H1 (cell line): ENCODE data around the gene FBXO28. TPM values are rescaled to one million over a fixed set of nuclear protein-coding genes. Genes with fewer than 3 reads are reported as not detected.

ENCODE experiments used
- CTCF ChIA-PET: fragments of 300-600 bp; sonication (Branson Sonifier 250); formaldehyde crosslinking; loops from one replicate; lab custom pipeline; 2021; ENCODE audit not compliant: partially characterized antibody; lab: Charles Lee
- POLR2A ChIA-PET: fragments of 300-600 bp; sonication (Branson Sonifier 250); formaldehyde crosslinking; loops from one replicate; lab custom pipeline; 2021; ENCODE audit warnings: inconsistent platforms; ENCODE audit not compliant: partially characterized antibody; lab: Charles Lee
- DNase-seq, 2 experiments: peaks; one replicate each; pipeline versions ENCODE4 v3.0.0 to v3.0.0-alpha.2; 2010 to 2022; ENCODE audit warnings: low spot score in 2 of 2, low read depth in 1 of 2, mixed read lengths in 1 of 2
- FAIRE-seq: peaks from 2 replicates; lab custom pipeline; 2011; peaks lifted over from hg19 to GRCh38; lab: Jason Lieb, UNC
- H2AFZ ChIP-seq: 2 replicates; pipeline ENCODE4 v1.8.1; 2012; ENCODE audit warnings: low read length, inconsistent platforms
- H2AK5ac ChIP-seq: 2 replicates; pipeline ENCODE4 v1.6.1; 2013; ENCODE audit warnings: low read depth, low read length
- H2BK120ac ChIP-seq: replicated peaks from 2 replicates; pipeline ENCODE3; 2013; ENCODE audit warnings: low read depth, low read length, inconsistent platforms
- H2BK12ac ChIP-seq: 2 replicates; pipeline ENCODE4 v1.6.1; 2013; ENCODE audit warnings: low read depth, low read length
- H2BK15ac ChIP-seq: 2 replicates; pipeline ENCODE4 v1.6.1; 2013; ENCODE audit warnings: low read length
- H2BK20ac ChIP-seq: 2 replicates; pipeline ENCODE4 v1.6.1; 2013; ENCODE audit warnings: low read length
- H2BK5ac ChIP-seq: 2 replicates; pipeline ENCODE4 v1.6.1; 2013; ENCODE audit warnings: low read depth, low read length
- H3K14ac ChIP-seq: 2 replicates; pipeline ENCODE4 v1.6.1; 2013; ENCODE audit warnings: inconsistent platforms; ENCODE audit not compliant: insufficient read length
- H3K18ac ChIP-seq: 2 replicates; pipeline ENCODE4 v1.6.1; 2013; ENCODE audit warnings: low read length; ENCODE audit errors: extremely low read depth
- H3K23ac ChIP-seq: 2 replicates; pipeline ENCODE4 v1.6.1; 2013; ENCODE audit warnings: inconsistent platforms; ENCODE audit not compliant: insufficient read length
- H3K23me2 ChIP-seq: 2 replicates; pipeline ENCODE4 v1.6.1; 2013; ENCODE audit warnings: low read depth, low read length
- H3K27ac ChIP-seq: 2 replicates; pipeline ENCODE4 v1.6.1; 2011; ENCODE audit warnings: low read depth, low read length, inconsistent platforms
- H3K27me3 ChIP-seq, 4 experiments: replicated peaks in 1 of 4; 1 replicate in 1 of 4; 2 replicates in 3 of 4; pipeline versions ENCODE4 v1.6.1 to v1.8.1; 2011 to 2013; ENCODE audit warnings: low read length in 3 of 4, mild to moderate bottlenecking in 3 of 4, inconsistent platforms in 2 of 4, mixed read lengths in 2 of 4, moderate library complexity in 1 of 4; ENCODE audit not compliant: control insufficient read depth in 3 of 4, insufficient read depth in 3 of 4; ENCODE audit errors: extremely low read depth in 1 of 4
- H3K36me3 ChIP-seq, 4 experiments: 2 replicates each; pipeline versions ENCODE4 v1.6.1 to v1.8.1; 2011 to 2013; ENCODE audit warnings: mild to moderate bottlenecking in 4 of 4, low read length in 3 of 4, moderate library complexity in 2 of 4, control low read depth in 1 of 4, inconsistent platforms in 1 of 4; ENCODE audit not compliant: insufficient read depth in 4 of 4, control insufficient read depth in 2 of 4
- H3K4ac ChIP-seq: replicated peaks from 2 replicates; pipeline ENCODE3; 2013; ENCODE audit warnings: low read length, low read depth, mixed read lengths, inconsistent platforms; ENCODE audit not compliant: insufficient read length
- H3K4me1 ChIP-seq, 4 experiments: replicated peaks in 1 of 4; 1 replicate in 1 of 4; 2 replicates in 3 of 4; pipeline versions ENCODE4 v1.6.1 to v1.8.1; 2011 to 2013; ENCODE audit warnings: low read length in 3 of 4, inconsistent platforms in 2 of 4, mixed read lengths in 1 of 4; ENCODE audit not compliant: insufficient read depth in 4 of 4, control insufficient read depth in 3 of 4
- H3K4me2 ChIP-seq, 2 experiments: 2 replicates each; pipeline versions ENCODE4 v1.6.1 to v1.8.1; 2011 to 2013; ENCODE audit warnings: low read depth in 2 of 2, low read length in 2 of 2, control low read depth in 1 of 2, inconsistent platforms in 1 of 2, mild to moderate bottlenecking in 1 of 2; ENCODE audit not compliant: insufficient read depth in 1 of 2
- H3K4me3 ChIP-seq, 4 experiments: fragments of 200-600, 300-600 bp in 1 of 4; sonication (generic), shearing (Covaris generic), sonication (Bioruptor Twin) in 1 of 4; 2 replicates each; pipeline versions ENCODE4 v1.5.1 to v1.8.1; 2011 to 2016; ENCODE audit warnings: low read length in 4 of 4, low read depth in 3 of 4, control low read depth in 2 of 4, inconsistent platforms in 2 of 4, mild to moderate bottlenecking in 2 of 4, mixed read lengths in 1 of 4, moderate library complexity in 1 of 4; ENCODE audit not compliant: insufficient read depth in 2 of 4; ENCODE audit errors: extremely low read depth in 1 of 4
- H3K56ac ChIP-seq: replicated peaks from 2 replicates; pipeline ENCODE3; 2013; ENCODE audit warnings: low read depth, mild to moderate bottlenecking, mixed read lengths, low read length, inconsistent platforms; ENCODE audit not compliant: insufficient read length
- H3K79me1 ChIP-seq: 2 replicates; pipeline ENCODE4 v1.6.1; 2013; ENCODE audit warnings: low read depth, low read length, control low read depth
- H3K79me2 ChIP-seq, 2 experiments: 2 replicates each; pipeline versions ENCODE4 v1.6.1 to v1.8.1; 2012 to 2013; ENCODE audit warnings: low read length in 2 of 2, mild to moderate bottlenecking in 2 of 2, inconsistent platforms in 1 of 2; ENCODE audit not compliant: insufficient read depth in 2 of 2, control insufficient read depth in 1 of 2
- H3K9ac ChIP-seq, 4 experiments: replicated peaks in 1 of 4; 1 replicate in 1 of 4; 2 replicates in 3 of 4; pipeline versions ENCODE4 v1.6.1 to v1.8.1; 2011 to 2013; ENCODE audit warnings: low read depth in 3 of 4, low read length in 3 of 4, control low read depth in 2 of 4, mild to moderate bottlenecking in 2 of 4, moderate library complexity in 2 of 4, inconsistent platforms in 1 of 4; ENCODE audit errors: extremely low read depth in 1 of 4
- H3K9me3 ChIP-seq, 2 experiments: 2 replicates each; pipeline versions ENCODE4 v1.6.1 to v1.8.1; 2012 to 2013; ENCODE audit warnings: mild to moderate bottlenecking in 2 of 2, moderate library complexity in 2 of 2, control low read depth in 1 of 2, inconsistent platforms in 1 of 2, low read depth in 1 of 2, low read length in 1 of 2, mixed read lengths in 1 of 2; ENCODE audit not compliant: insufficient read depth in 2 of 2
- H4K20me1 ChIP-seq, 2 experiments: replicated peaks in 1 of 2; 2 replicates each; pipeline versions ENCODE3 to v1.8.1; 2011 to 2013; ENCODE audit warnings: inconsistent platforms in 2 of 2, low read length in 2 of 2, mild to moderate bottlenecking in 1 of 2; ENCODE audit not compliant: insufficient read depth in 2 of 2, control insufficient read depth in 1 of 2
- H4K5ac ChIP-seq: 2 replicates; pipeline ENCODE4 v1.6.1; 2013; ENCODE audit warnings: low read length, low read depth, mixed read lengths, inconsistent platforms; ENCODE audit not compliant: insufficient read length
- H4K8ac ChIP-seq: 2 replicates; pipeline ENCODE4 v1.8.0; 2013; ENCODE audit warnings: mild to moderate bottlenecking, moderate library complexity, low read length, inconsistent platforms; ENCODE audit not compliant: insufficient read depth; ENCODE audit errors: extremely low read depth
- H4K91ac ChIP-seq: replicated peaks from 2 replicates; pipeline ENCODE3; 2013; ENCODE audit warnings: low read length, mixed read lengths, inconsistent platforms; ENCODE audit not compliant: insufficient read length
- KDM4A ChIP-seq: IDR thresholded peaks from one replicate; pipeline ENCODE4 v1.7.1; 2012; ENCODE audit warnings: low read depth, mild to moderate bottlenecking, moderate library complexity, low read length, inconsistent platforms; ENCODE audit not compliant: severe bottlenecking
- WGBS, 2 experiments: shearing (Covaris generic) in 1 of 2; methylation state at CpG; one replicate each; pipeline versions ENCODE4 v1.1.6 to v1.1.7; 2013 to 2015; ENCODE audit warnings: low lambda C conversion rate in 2 of 2, mixed read lengths in 2 of 2, inconsistent platforms in 1 of 2, low coverage in 1 of 2, missing lambda C conversion rate in 1 of 2; ENCODE audit not compliant: insufficient replicate concordance in 2 of 2, insufficient coverage in 1 of 2, insufficient read length in 1 of 2; ENCODE audit errors: extremely low coverage in 1 of 2, missing lambda C conversion rate in 1 of 2; 5-methylcytosine and 5-hydroxymethylcytosine counted together
- polyA plus RNA-seq, 7 experiments: library from polyadenylated mRNA; depleted of rRNA in 3 of 7; stranded (reverse) in 5 of 7; unstranded in 2 of 7; fragments of >200 nt in 5 of 7; fragments of 200-250 nt in 2 of 7; gene quantifications; 1 replicate in 5 of 7; 2 replicates in 1 of 7; 4 replicates in 1 of 7; pipeline versions ENCODE4 v1.2.1 to v1.2.3, GENCODE V29; 2011 to 2013; ENCODE audit warnings: missing spikeins in 2 of 7, mixed read lengths in 2 of 7
- total RNA-seq: library from RNA; stranded (reverse); fragmentation: NEBNext Ultra II Directional; extraction: Animal tissue kit (Norgen Biotek cat#: 25700); gene quantifications from 2 replicates; pipeline ENCODE4 v1.2.1, GENCODE V29; 2021

FBXO28 gene
- total and polyA plus RNA-seq, 2 of the 8 experiments (the other 6 are each of a cell fraction or from before 2014, with no cell fraction given) = 10.3 to 42.5 TPM

GRCh38 chr1:224149709-224150108, 35.8 kb downstream of the FBXO28 start:
- Histone ChIP-seq H2BK12ac (no peak overlapping the region), H3K56ac (no peak overlapping the region), H3K36me3 (peaks cover 0 to 21% (median 6%) of the 10 kb centered on the region in 4 experiments; a peak in 3 of 8 replicates), H2BK120ac (no peak overlapping the region), H2BK5ac (no peak overlapping the region), H3K23me2 (no peaks in the 10 kb centered on the region), H2AFZ (no peak overlapping the region), H3K79me1 (no peaks in the 10 kb centered on the region), H4K91ac (no peak overlapping the region), H3K4me1 (no peaks in the 10 kb centered on the region), H4K8ac (no peak overlapping the region), H3K27ac (no peak overlapping the region), H3K9ac (no peak overlapping the region), H3K4ac (no peak overlapping the region), H3K18ac (no peak overlapping the region), H3K4me3 (no peak overlapping the region), H4K20me1 (no peaks in the 10 kb centered on the region), H3K9me3 (no peaks in the 10 kb centered on the region), H3K14ac (no peak overlapping the region), H2BK15ac (no peak overlapping the region), H2BK20ac (no peak overlapping the region), H3K27me3 (no peaks in the 10 kb centered on the region), H3K4me2 (no peak overlapping the region), H4K5ac (no peak overlapping the region), H2AK5ac (no peak overlapping the region), H3K23ac (no peak overlapping the region), H3K79me2 (no peaks in the 10 kb centered on the region)
- ChIA-PET CTCF (no interaction called here), POLR2A (no interaction called here)
- WGBS, 2 experiments = 86% methylated on average over 1 of the region's 1 CpG; no CpG with 5 or more reads in 1 of the 2 experiments
- no peak for DNase-seq
- no peak for FAIRE-seq
- TF ChIP-seq KDM4A = no peak
